ENCODE results near the gene NCOA3.

The NCOA3 gene

GRCh38 chr20:47521059-47521808 is 19.5 kb downstream of the NCOA3 start:
- no peak overlapping the region for H3K27ac ChIP-seq (ENCODE audit: low read depth, low read length)
- peaks cover 22% of the 10 kb centered on the region for H3K36me3 ChIP-seq (ENCODE audit: insufficient read depth, low read length)
- no peak overlapping the region for H2AFZ ChIP-seq (ENCODE audit: low read length, unreplicated experiment)
- peaks cover 64% of the 10 kb centered on the region for H3K79me2 ChIP-seq (ENCODE audit: control insufficient read depth, insufficient read depth, low read length, unreplicated experiment)
- H3K4me3 ChIP-seq (ENCODE audit: low read depth, low read length): no peak overlapping the region
- no peaks in the 10 kb centered on the region for H3K27me3 ChIP-seq (ENCODE audit: insufficient read depth, low read length)
- H3K4me1 ChIP-seq (ENCODE audit: control insufficient read depth, insufficient read depth, low read length, unreplicated experiment): peaks cover 3% of the 10 kb centered on the region

- Histone ChIP-seq H3K36me3 (ENCODE audit: insufficient read depth, low read length) (peaks cover 30% of the 10 kb centered on the region), H3K4me1 (ENCODE audit: control insufficient read depth, insufficient read depth, low read length, unreplicated experiment) (no peaks in the 10 kb centered on the region), H3K27me3 (ENCODE audit: insufficient read depth, low read length) (no peaks in the 10 kb centered on the region), H2AFZ (ENCODE audit: low read length, unreplicated experiment) (no peak overlapping the region), H3K27ac (ENCODE audit: low read depth, low read length) (no peak overlapping the region), H3K4me3 (ENCODE audit: low read depth, low read length) (no peak overlapping the region), H3K79me2 (ENCODE audit: control insufficient read depth, insufficient read depth, low read length, unreplicated experiment) (peaks cover 61% of the 10 kb centered on the region)
Measured at GRCh38 chr20:47524015-47524784, 22.5 kb downstream of the NCOA3 start.

- no peaks in the 10 kb centered on the region for H3K27me3 ChIP-seq (ENCODE audit: insufficient read depth, low read length)
- no peak overlapping the region for H3K4me3 ChIP-seq (ENCODE audit: low read depth, low read length)
- no peak overlapping the region for H3K27ac ChIP-seq (ENCODE audit: low read depth, low read length)
- H2AFZ ChIP-seq (ENCODE audit: low read length, unreplicated experiment): no peak overlapping the region
- H3K4me1 ChIP-seq (ENCODE audit: control insufficient read depth, insufficient read depth, low read length, unreplicated experiment): no peaks in the 10 kb centered on the region
- H3K79me2 ChIP-seq (ENCODE audit: control insufficient read depth, insufficient read depth, low read length, unreplicated experiment): peaks cover 54% of the 10 kb centered on the region
- peaks cover 14% of the 10 kb centered on the region for H3K36me3 ChIP-seq (ENCODE audit: insufficient read depth, low read length)
Measured at GRCh38 chr20:47527004-47527800, 25.5 kb downstream of the NCOA3 start.

GRCh38 chr20:47529840-47530239 is 28.2 kb downstream of the NCOA3 start:
- Histone ChIP-seq H3K4me1 (ENCODE audit: control insufficient read depth, insufficient read depth, low read length, unreplicated experiment) (no peaks in the 10 kb centered on the region), H3K4me3 (ENCODE audit: low read depth, low read length) (no peak overlapping the region), H3K79me2 (ENCODE audit: control insufficient read depth, insufficient read depth, low read length, unreplicated experiment) (peaks cover 42% of the 10 kb centered on the region), H3K36me3 (ENCODE audit: insufficient read depth, low read length) (peaks cover 9% of the 10 kb centered on the region), H3K27ac (ENCODE audit: low read depth, low read length) (no peak overlapping the region), H2AFZ (ENCODE audit: low read length, unreplicated experiment) (no peak overlapping the region), H3K27me3 (ENCODE audit: insufficient read depth, low read length) (no peaks in the 10 kb centered on the region)

GRCh38 chr20:47531458-47531857 is 29.8 kb downstream of the NCOA3 start:
- H3K27ac ChIP-seq (ENCODE audit: low read depth, low read length): no peak overlapping the region
- H2AFZ ChIP-seq (ENCODE audit: low read length, unreplicated experiment): no peak overlapping the region
- H3K4me1 ChIP-seq (ENCODE audit: control insufficient read depth, insufficient read depth, low read length, unreplicated experiment): no peaks in the 10 kb centered on the region
- H3K36me3 ChIP-seq (ENCODE audit: insufficient read depth, low read length): peaks cover 9% of the 10 kb centered on the region
- peaks cover 44% of the 10 kb centered on the region for H3K79me2 ChIP-seq (ENCODE audit: control insufficient read depth, insufficient read depth, low read length, unreplicated experiment)
- no peaks in the 10 kb centered on the region for H3K27me3 ChIP-seq (ENCODE audit: insufficient read depth, low read length)
- H3K4me3 ChIP-seq (ENCODE audit: low read depth, low read length): no peak overlapping the region

- Histone ChIP-seq H3K79me2 (ENCODE audit: control insufficient read depth, insufficient read depth, low read length, unreplicated experiment) (peaks cover 43% of the 10 kb centered on the region), H3K4me3 (ENCODE audit: low read depth, low read length) (no peak overlapping the region), H3K4me1 (ENCODE audit: control insufficient read depth, insufficient read depth, low read length, unreplicated experiment) (no peaks in the 10 kb centered on the region), H3K36me3 (ENCODE audit: insufficient read depth, low read length) (peaks cover 6% of the 10 kb centered on the region), H2AFZ (ENCODE audit: low read length, unreplicated experiment) (no peak overlapping the region), H3K27me3 (ENCODE audit: insufficient read depth, low read length) (no peaks in the 10 kb centered on the region), H3K27ac (ENCODE audit: low read depth, low read length) (no peak overlapping the region)
Measured at GRCh38 chr20:47532002-47532401, 30.3 kb downstream of the NCOA3 start.

GRCh38 chr20:47533518-47534062 is 31.9 kb downstream of the NCOA3 start:
- no peaks in the 10 kb centered on the region for H3K27me3 ChIP-seq (ENCODE audit: insufficient read depth, low read length)
- H3K4me1 ChIP-seq (ENCODE audit: control insufficient read depth, insufficient read depth, low read length, unreplicated experiment): no peaks in the 10 kb centered on the region
- H2AFZ ChIP-seq (ENCODE audit: low read length, unreplicated experiment): no peak overlapping the region
- no peak overlapping the region for H3K4me3 ChIP-seq (ENCODE audit: low read depth, low read length)
- peaks cover 33% of the 10 kb centered on the region for H3K79me2 ChIP-seq (ENCODE audit: control insufficient read depth, insufficient read depth, low read length, unreplicated experiment)
- no peaks in the 10 kb centered on the region for H3K36me3 ChIP-seq (ENCODE audit: insufficient read depth, low read length)
- no peak overlapping the region for H3K27ac ChIP-seq (ENCODE audit: low read depth, low read length)

GRCh38 chr20:47534405-47534804 is 32.7 kb downstream of the NCOA3 start:
- H3K36me3 ChIP-seq (ENCODE audit: insufficient read depth, low read length): no peaks in the 10 kb centered on the region
- no peak overlapping the region for H3K27ac ChIP-seq (ENCODE audit: low read depth, low read length)
- peaks cover 31% of the 10 kb centered on the region for H3K79me2 ChIP-seq (ENCODE audit: control insufficient read depth, insufficient read depth, low read length, unreplicated experiment)
- H3K27me3 ChIP-seq (ENCODE audit: insufficient read depth, low read length): no peaks in the 10 kb centered on the region
- no peak overlapping the region for H3K4me3 ChIP-seq (ENCODE audit: low read depth, low read length)
- no peaks in the 10 kb centered on the region for H3K4me1 ChIP-seq (ENCODE audit: control insufficient read depth, insufficient read depth, low read length, unreplicated experiment)
- H2AFZ ChIP-seq (ENCODE audit: low read length, unreplicated experiment): no peak overlapping the region

GRCh38 chr20:47535088-47535487 is 33.4 kb downstream of the NCOA3 start:
- peaks cover 31% of the 10 kb centered on the region for H3K79me2 ChIP-seq (ENCODE audit: control insufficient read depth, insufficient read depth, low read length, unreplicated experiment)
- no peak overlapping the region for H3K4me3 ChIP-seq (ENCODE audit: low read depth, low read length)
- H3K27me3 ChIP-seq (ENCODE audit: insufficient read depth, low read length): no peaks in the 10 kb centered on the region
- no peaks in the 10 kb centered on the region for H3K36me3 ChIP-seq (ENCODE audit: insufficient read depth, low read length)
- H2AFZ ChIP-seq (ENCODE audit: low read length, unreplicated experiment): no peak overlapping the region
- H3K4me1 ChIP-seq (ENCODE audit: control insufficient read depth, insufficient read depth, low read length, unreplicated experiment): peaks cover under 1% of the 10 kb centered on the region
- H3K27ac ChIP-seq (ENCODE audit: low read depth, low read length): no peak overlapping the region

GRCh38 chr20:47535994-47536393 is 34.3 kb downstream of the NCOA3 start:
- Histone ChIP-seq H3K36me3 (ENCODE audit: insufficient read depth, low read length) (no peaks in the 10 kb centered on the region), H3K4me1 (ENCODE audit: control insufficient read depth, insufficient read depth, low read length, unreplicated experiment) (peaks cover 9% of the 10 kb centered on the region), H3K4me3 (ENCODE audit: low read depth, low read length) (no peak overlapping the region), H3K27ac (ENCODE audit: low read depth, low read length) (no peak overlapping the region), H3K79me2 (ENCODE audit: control insufficient read depth, insufficient read depth, low read length, unreplicated experiment) (peaks cover 32% of the 10 kb centered on the region), H2AFZ (ENCODE audit: low read length, unreplicated experiment) (no peak overlapping the region), H3K27me3 (ENCODE audit: insufficient read depth, low read length) (no peaks in the 10 kb centered on the region)
